Superior temporal gyrus (tissue), 1 donor: Measurements from ENCODE around the gene NLK.
"Not testable (repeated sequence)": the region's sequence is repeated elsewhere in the genome, so short reads cannot be mapped to it uniquely, and the experiment has no call there.

ENCODE experiments used
- DNase-seq: peaks from one replicate; pipeline ENCODE4 v3.0.0-alpha.2; 2016; ENCODE audit errors: extremely low spot score

NLK gene

DNA sequence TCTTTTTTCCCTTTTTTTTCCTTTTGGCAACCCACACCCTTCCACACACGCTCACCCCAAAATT lies at the start of gene NLK:
Gene NLK, plus strand, starts transcription at position 21 of the 64 bp plus-strand sequence. CDS start 197 bp downstream, outside the sequence.
- DNase-seq: no peak

DNA sequence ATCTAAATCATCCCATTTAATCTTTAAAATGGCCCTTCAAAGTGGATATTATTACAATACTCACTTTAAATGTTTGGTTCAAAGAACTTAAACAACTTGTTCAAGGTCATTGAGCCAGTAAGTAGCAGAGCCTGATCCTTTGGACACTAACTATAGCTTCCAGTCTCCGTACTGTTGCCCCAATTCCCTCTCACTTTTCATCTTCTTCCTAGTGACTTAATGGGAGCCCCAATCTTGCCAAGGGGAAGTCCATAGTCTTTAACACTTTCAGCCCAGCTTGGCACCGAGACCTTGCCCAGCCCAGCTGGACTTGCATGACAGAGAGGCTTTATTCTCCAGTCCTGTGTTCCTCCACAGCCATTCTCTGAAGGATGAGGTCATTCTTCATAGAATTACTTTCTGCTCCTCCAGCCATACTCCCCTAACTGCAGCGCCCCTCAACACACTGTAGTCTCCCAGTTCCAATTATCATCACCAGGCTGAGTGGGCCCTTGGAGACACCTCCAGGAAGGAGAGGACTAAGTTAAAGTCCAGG lies 49.2 kb upstream of the NLK start:
- DNase-seq: peak; percentile 90

DNA sequence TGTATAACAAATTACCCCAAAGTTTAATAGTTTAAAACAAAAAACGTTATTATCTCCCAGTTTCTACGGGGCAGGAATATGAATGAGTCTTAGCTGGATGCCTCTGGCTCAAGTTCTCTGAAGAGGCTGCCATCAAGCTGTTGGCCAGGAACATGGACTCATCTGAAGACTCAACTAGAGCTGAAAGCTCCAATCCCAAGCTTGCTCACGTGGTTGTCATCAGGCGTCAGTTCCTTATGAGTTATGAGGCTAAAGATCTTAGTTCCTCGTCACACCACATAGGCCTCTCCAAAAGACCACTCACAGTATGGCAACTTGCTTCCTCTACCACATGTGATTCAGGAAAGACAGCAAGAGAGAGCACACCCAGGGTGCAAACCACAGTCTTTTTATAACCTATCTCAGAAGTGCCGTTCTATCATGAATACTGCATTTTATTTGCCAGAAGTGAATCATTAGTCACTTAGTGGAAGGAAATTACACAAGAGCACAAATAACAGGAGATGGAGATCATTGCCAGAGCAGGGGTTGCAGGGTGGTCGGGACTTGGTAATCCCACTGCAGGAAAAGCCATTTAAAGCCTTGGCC lies 48.7 kb upstream of the NLK start:
- DNase-seq: peak; percentile 78

DNA sequence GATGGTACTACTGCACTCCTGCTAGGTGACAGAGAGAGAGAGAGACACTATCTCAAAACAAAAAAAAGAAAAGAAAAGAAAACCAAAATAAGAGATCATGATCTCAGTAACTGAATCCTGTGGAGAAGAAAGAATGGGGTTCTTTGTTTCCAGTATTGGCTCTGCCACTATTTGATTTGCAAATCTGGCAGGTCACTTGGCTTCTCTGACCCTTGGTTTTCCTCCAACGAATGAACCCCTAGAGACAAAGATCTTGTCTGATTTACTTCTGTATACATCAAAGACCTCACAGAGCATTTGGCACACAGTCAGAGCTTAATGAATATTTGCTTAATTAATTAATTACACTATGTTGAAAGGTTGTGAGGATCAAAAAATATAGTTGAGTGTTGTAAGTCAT lies 47.9 kb upstream of the NLK start:
- peak; percentile 93 for DNase-seq

DNA sequence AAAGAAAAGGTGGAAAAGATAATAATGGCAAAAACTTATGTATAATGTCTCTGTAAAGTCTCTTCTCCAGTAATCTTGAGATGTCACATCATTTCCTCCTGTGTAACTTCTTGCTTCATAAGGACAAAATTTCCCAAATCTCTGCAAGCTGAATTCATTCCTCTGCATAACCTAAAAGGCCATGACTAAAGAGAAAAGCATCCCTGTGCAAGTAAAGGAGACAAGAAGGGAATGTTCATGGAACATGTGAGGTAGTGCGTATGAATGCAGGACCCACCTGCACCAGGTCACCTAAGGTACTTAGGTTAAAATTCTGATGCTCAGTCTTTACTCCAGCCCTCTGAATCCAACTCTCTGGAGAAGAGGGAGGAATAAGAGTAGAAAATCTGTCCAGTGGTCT lies 46.9 kb upstream of the NLK start:
- no peak for DNase-seq

DNA sequence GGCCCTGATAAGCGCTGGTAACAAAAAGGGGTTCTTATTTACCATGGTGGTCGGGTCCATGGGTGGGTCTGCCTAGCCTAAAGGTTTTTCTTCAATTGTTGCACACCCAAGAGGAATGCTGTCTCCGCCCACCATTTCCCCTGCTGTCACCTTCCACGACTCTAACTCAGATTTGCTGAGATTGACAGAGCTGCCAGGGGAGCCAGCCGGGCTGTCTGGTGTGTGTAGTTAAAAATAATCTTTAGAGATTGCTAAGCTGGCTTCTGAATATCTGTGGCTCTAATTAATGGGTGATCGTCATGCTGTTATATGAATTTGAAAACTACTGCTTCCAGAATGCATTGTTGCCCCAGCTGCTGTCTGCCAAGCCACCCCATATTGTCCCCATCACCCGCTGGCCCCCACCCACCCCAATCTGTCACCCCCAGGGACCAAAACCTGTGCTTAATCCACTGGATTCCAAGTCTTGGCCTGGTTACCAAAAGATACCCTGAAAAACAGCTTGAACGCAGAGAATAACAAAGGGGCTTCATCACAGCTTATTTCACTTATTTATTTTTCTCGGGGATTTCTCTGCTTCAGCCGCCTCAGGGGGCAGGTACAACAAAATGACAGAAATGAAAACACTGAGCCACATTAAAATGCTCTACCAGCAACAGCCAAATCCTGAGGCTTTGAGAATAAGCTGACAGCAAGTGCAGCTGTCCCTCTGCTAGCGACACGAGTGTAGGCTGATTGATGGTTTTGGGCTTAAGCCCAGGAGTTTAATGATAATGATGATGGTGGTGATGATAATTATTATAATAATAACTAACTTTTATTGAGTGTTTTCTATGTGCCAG lies 46.1 kb upstream of the NLK start:
- DNase-seq: peak; percentile 58

DNA sequence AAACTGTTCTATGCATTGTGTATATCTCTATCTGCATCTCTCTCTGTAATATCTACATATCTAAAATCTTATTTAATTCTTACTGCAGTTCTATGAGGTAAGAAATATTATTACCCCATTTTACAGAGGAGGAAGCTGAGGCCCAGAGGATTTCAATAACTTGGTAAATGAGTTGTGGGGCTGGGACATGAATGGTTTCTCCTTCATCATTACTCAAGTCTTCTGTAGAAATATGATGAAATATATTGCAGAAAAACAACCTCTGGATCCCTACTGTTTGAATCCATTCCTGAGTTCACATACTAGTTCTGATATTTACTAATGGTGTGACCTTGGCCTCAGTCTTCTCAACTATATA lies 45.5 kb upstream of the NLK start:
- no peak for DNase-seq

DNA sequence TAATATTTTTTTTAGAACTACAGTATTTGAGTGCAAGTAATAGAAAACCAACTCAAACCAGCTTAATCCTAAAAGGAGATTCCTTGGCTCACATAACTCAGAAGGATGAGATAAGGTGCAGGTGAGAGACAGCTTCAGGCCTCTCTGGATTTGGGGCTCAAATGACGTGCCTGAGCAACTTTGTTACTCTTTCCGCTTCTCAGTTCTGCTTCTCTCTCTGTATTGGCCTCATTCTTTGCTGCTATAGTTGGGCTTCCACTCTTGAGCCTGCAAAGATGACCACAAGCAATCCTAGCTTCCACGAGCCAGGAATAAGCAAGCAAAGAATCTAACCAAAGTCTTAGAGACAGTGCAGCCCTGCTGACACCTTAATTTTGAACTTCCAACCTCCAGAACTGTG lies 45.0 kb upstream of the NLK start:
- no peak for DNase-seq

DNA sequence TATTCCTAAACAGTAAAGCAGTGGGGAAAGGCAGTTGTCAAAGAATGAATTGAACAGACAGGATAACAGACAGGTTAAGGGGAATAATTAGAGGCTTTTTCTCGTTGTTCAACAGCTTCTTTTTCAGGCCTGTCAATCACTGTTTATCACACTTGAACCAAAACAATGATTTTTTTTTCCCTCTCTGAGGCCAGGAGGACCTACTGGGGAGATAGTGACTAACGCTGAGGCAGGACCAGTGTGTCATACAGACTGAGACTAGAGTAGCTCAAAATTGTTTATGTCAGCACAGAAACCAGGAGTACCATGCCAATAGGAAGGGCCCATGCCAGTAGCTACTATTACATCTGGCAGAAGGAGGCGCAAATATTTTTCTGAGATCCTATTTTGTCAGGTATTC lies 41.3 kb upstream of the NLK start:
- no peak for DNase-seq

DNA sequence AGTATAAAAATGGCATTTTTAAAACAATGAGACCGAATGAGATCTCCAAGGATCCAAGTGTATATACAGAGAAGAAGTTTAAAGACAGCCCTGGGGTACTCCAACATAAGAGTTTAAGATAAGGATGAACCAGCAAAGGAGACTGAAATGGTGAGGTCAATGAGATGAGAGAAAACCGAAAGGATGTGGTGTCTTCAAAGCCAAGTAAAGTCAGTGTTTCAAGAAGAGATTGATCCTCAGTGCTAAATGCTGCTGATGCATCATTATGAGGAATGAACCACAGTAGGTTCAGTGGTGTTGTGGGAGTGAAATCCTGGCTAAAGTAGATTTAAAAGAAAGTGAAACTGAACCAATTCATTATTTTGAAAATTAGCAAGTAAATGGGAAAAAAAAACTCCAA lies 38.1 kb upstream of the NLK start:
- DNase-seq: no peak

DNA sequence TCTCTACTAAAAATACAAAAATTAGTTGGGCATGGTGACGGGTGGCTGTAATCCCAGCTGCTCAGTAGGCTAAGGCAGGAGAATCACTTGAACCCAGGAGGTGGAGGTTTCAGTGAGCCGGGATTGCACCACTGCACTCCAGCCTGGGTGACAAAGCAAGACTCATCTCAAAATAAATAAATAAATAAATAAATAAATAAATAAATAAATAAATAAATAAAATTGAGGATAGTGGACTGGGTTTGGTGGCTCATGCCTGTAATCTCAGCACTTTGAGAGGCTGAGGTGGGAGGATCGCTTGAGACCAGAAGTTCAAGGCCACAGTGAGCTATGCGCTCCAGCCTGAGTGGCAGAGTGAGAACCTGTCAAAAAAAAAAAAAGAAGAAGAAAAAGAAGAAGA lies 34.6 kb upstream of the NLK start:
- not testable (repeated sequence) for DNase-seq

DNA sequence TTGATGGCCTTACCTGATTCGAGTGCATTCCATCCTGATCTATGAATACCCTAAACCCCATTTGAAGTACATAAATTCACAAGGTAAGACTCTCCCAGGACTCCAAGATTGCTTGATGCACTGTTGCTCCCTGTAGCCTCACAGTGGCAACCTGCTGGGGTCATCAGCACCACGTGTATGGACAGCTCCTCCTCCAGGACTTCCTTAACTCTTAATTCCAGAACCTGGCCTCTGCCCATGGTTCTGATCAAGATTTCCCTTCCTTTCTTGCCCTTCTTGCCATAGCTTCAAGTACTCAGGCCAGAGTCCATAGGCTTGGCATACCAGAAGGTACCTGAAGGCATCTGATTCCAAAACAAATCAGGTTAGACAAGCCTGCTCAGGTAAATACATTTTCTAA lies 34.0 kb upstream of the NLK start:
- DNase-seq: no peak

DNA sequence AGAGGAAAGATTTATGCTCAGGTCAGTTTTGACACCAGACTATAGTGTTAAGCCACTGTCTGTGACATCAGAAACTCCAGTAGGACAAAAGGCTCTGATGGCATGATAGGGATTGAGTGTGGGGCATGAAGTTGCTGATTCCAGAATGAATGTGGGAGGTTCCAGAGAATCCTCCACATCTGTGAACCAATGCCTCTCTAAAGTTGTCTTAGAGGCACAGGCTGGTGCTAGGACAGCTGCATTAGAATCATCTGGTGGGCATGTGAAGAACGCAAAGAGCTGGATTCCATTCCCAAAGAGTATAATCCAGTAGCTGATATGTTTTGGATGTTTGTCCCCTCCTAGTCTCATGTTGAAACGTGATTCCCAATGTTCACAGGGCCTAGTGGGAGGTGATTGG lies 32.1 kb upstream of the NLK start:
- no peak for DNase-seq

DNA sequence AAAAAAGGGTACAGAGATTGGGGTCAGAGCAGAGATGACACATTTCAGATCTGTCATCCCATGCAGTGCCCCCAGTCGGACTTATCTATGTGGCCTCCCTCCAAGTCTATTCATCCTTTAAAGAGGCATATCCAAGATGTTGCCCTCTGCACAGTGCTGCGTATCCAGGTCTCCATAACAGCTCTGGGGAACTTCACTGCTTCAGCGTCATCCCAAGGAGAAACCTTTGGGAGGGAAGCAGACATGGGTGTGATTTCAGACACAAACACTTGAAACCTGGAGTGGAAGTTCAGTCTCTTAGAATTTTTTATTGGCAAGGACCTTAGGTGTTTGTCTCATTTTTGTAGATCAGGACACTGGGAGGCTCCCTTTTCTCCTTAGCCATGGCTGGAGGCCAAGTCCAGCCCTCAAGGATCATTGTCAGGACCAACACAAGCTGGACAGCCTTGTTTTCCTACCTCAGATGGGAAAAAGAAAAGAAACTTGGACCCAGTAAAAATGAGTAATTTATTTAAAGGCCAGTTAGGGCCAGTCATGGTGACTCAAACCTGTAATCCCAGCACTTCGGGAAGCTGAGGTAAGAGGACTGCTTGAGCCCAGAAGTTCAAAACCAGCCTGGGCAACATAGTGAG lies 23.9 kb upstream of the NLK start:
- DNase-seq: no peak

DNA sequence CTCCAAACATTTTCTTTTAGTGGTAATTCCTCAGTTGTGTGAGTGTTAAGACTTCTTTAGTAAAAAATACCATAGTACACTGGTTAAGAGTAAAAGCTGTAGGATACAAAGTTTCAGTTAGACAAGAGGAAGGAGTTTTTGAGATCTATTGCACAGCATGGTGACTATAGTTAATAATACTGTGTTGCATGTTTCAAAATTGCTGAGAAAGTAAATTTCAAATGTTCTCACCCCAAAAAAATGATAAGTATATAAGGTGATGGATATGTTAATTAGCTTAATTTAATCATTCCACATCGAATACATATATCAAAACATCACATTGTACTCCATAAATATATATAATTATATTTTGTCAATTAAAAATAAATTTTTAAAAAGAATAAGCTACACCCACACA lies 22.0 kb upstream of the NLK start:
- DNase-seq: no peak

DNA sequence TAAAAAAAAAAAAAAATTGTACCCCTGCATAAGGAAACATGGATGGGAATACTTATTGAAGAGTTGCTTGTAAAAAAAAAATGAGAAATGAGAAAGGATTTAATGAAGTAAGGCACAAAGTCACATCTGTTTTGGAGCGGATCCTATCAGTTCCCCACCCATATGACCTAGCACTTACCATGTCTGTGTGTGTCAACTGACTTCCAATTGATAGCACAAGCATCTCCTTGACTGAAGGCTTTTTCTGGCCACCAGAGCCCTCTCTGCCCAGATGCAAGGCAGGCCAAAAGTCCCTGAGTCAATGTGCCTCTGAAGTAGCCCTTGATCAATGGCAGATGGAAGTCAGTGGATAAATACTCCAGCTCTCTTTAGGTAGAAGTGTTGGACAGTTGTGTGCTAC lies 13.4 kb upstream of the NLK start:
- DNase-seq: no peak

DNA sequence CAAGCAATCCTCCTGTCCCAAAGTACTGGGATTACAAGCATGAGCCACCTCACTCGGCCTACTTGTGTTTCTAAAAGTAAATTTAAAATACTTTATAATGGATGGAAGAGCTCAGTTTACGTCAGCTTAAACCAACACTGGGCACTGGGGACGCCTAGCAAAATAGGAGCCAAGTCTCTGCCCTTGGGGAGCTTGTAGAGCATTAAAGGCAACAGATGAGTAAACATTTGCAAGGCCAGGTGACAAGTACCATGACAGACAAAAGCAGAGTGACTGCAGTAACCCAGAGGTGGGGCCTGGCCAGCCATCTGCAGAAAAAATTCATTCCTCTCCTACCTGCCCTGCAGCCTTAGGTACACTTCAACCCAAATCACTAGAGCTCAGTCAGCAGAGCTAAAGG lies 12.1 kb upstream of the NLK start:
- no peak for DNase-seq

DNA sequence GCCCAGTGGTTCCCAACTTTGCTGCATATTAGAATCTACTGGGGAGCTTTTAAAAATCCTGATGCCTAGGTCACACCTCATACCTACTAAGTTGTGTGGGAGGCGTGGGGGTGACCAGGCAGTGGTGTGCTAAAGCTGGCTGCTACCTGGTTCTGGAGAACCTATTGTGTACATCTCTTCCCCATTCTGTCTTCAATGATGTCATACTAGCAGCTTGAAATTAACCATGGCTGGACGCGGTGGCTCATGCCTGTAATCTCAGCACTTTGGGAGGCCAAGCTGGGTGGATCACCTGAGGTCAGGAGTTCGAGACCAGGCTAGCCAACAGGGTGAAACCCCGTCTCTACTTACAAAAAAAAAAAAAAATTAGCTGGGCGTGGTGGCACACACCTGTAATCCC lies 11.3 kb upstream of the NLK start:
- no peak for DNase-seq

DNA sequence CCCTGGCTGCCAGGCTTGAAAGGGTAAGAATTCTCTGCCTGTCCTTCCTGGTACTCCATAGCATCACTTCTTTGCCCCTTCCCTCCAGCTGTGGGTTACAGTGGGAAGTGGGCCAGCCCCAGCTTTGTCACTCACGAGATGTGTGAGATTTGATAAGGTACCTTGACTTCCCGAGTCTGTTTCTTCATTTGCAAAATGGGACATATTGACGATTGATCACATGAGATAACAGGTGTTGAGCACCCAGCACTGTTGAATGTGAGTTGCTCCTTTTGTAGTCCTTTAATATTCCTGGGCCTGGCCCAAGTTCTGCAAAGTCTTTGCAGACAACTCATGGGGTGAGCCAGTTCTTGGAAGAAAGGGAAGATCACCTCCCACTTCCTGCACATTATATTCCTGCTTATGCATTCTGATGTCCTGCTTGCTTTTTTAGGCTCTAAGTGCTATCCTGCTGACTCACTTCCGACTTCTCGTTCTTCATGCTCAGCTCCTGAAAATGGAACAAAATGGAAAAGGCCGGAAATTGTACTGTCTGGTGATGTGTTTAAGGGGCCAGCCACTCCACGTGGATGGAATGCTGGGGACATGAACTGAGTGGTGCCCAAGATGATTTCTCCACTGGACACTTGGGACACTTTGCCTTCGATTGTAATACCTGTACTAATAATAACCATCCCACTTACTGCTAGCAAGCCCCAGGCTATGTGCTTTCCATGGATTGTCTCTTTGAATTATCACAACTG lies 8.3 kb upstream of the NLK start:
- peak; percentile 75 for DNase-seq

DNA sequence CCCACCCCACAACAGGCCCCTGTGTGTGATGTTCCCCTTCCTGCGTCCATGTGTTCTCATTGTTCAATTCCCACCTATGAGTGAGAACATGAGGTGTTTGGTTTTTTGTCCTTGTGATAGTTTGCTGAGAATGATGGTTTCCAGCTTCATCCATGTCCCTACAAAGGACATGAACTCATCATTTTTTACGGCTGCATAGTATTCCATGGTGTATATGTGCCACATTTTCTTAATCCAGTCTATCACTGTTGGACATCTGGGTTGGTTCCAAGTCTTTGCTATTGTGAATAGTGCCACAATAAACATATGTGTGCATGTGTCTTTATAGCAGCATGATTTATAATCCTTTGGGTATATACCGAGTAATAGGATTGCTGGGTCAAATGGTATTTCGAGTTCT lies 7.0 kb upstream of the NLK start:
- not testable (repeated sequence) for DNase-seq

DNA sequence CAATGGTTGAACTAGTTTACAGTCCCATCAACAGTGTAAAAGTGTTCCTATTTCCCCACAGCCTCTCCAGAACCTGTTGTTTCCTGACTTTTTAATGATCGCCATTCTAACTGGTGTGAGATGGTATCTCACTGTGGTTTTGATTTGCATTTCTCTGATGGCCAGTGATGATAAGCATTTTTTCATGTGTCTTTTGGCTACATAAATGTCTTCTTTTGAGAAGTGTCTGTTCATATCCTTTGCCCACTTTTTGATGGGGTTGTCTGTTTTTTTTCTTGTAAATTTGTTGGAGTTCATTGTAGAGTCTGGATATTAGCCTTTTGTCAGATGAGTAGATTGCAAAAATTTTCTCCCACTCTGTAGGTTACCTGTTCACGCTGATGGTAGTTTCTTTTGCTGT lies 6.6 kb upstream of the NLK start:
- not testable (repeated sequence) for DNase-seq

DNA sequence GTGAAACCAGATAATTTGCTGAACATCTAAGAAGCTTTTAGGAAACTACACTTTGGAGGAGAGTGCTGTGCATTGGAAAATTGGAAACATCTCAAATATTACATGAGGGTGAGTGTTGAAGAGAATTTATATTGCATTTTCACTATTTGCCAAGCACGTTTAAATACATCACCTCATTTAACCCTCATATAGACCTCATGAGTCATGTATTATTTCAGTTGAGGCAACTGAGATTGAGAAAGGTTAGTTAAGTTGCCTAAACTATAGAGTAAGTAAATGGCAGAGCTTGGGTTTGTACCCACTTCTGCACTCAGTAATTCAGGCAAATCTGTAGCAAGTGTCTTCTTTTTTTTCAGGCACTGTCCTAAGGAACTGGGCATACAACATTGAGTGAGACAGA lies 3.7 kb upstream of the NLK start:
- no peak for DNase-seq

DNA sequence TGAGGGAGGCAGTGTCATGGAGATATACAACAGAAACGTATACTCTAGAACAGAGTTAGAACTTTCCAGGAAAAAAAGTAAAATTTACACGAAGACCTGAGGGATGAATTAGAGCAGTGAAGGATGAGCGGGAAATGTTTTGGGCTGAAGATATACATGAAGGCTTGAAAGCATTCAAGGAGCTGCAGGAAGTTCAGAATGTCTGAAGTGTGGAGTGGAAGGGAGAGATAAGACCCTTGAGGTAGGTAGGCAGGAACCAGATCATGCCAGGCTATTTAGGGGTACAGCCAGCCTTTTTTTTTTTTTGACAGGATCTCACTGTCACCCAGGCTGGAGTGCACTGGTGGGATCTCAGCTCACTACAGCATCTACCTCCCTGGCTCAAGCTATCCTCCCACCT lies 3.2 kb upstream of the NLK start:
- DNase-seq: no peak
